ENCODE measurements around the gene RAMP3. TPM values are rescaled to one million over a fixed set of nuclear protein-coding genes. Genes with fewer than 3 reads are reported as not detected.

The RAMP3 gene
- total RNA-seq, 1 donor from 2014 or later = not detected

DNA sequence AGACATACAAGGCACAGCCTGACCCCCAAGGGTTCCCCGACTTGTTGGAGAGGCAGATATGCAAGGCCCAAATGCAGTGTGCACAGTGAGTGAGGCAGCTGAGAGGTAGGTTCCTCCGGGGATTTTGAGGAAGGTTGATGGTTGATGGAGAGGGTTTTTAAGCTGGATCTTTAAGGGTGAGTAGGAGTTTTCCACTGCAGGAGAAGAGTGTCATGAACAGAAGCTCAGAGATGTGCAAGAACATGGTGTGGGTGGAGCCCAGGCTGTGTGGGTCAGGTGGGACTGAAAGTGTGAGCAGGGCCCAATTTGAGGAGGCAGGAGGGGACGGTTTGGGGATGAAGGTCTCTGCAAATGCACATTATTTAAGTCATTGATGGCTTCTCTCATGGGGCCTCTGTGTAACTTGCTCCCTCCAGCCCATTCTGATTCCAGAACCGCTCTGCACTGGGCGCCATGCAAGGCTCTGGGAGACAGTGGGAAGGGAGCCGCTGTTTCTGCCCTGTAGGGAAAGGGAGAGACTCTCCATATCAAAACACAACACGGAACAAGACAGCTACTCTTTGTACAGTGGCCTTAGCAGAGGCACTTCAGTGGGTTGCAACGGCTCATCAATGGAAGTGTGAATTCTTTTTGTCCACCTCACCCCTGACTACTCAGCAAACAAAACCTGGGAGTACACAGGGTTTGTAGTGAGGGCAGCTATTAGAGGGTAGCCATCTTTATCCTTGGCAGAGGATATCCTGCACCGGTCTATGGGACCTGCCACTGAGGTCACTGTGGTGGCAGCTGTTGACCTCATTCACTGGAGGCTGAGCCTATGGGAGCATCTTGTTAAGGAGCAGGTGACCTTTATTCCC is 29.7 kb downstream of the RAMP3 start:
- Mint-ChIP-seq H3K27ac (ENCODE audit: unreplicated experiment) (no peak overlapping the region), H3K4me3 (ENCODE audit: unreplicated experiment) (no peak overlapping the region), H3K36me3 (ENCODE audit: low read depth) (no peaks in the 10 kb centered on the region), H3K27me3 (ENCODE audit: low read depth) (peaks cover 24% of the 10 kb centered on the region), H3K9me3 (ENCODE audit: low read depth) (no peaks in the 10 kb centered on the region), H3K4me1 (ENCODE audit: low read depth) (no peaks in the 10 kb centered on the region)
- TF ChIP-seq CTCF (IDR thresholded peaks at IDR 0.05) = no peak
- no peak for DNase-seq (ENCODE audit: low spot score)

DNA sequence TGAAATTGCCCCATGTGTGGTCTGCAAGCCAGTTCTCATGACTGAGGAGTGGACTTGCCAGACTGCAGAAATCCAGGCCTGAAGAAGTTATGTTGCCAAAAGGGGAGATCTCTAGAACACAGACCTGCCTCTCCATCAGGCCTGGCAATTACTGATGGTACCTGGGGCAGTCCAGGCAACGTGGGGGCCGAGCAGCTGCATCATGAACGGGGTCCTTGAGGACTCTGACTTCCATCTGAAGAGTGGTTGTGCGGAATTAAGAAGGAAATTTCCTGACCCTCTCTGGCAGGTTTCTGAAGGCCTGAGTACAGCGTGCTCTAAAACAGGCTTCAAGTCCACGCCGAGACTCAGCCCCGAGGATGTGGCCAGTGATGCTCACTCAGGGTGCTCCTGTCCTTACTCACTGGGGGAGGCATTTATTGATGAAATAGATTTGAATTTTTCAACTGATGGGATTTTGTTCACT is 30.4 kb downstream of the RAMP3 start:
- H3K4me1 Mint-ChIP-seq (ENCODE audit: low read depth) = no peaks in the 10 kb centered on the region
- H3K36me3 Mint-ChIP-seq (ENCODE audit: low read depth) = no peaks in the 10 kb centered on the region
- H3K27ac Mint-ChIP-seq (ENCODE audit: unreplicated experiment) = no peak overlapping the region
- no peak overlapping the region for H3K4me3 Mint-ChIP-seq (ENCODE audit: unreplicated experiment)
- H3K9me3 Mint-ChIP-seq (ENCODE audit: low read depth) = no peaks in the 10 kb centered on the region
- no peak for TF ChIP-seq CTCF (IDR thresholded peaks at IDR 0.05)
- no peak for DNase-seq (ENCODE audit: low spot score)
- H3K27me3 Mint-ChIP-seq (ENCODE audit: low read depth) = peaks cover 31% of the 10 kb centered on the region

DNA sequence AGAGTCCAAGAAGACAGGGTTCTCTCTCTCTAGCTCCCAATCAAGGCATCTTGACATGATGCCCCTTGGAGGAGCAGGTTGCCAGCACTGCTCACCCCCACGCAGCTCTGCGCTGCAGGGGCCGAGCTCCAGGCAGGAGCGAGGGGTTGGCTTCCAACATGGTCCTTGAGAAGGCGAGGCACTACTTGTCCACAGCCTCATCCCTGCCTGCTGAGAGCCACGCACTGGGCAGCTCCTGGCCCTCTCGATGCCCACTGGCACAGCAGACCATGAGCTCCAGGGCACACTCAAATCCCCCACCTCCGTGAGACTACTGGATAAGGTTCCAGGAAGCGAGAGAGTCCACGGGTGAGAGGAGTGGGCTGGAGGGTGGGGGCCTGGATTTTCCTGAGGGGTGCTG is 31.1 kb downstream of the RAMP3 start:
- no peak for DNase-seq (ENCODE audit: low spot score)
- peaks cover 34% of the 10 kb centered on the region for H3K27me3 Mint-ChIP-seq (ENCODE audit: low read depth)
- no peaks in the 10 kb centered on the region for H3K36me3 Mint-ChIP-seq (ENCODE audit: low read depth)
- H3K4me1 Mint-ChIP-seq (ENCODE audit: low read depth) = no peaks in the 10 kb centered on the region
- no peak overlapping the region for H3K4me3 Mint-ChIP-seq (ENCODE audit: unreplicated experiment)
- no peak for TF ChIP-seq CTCF (IDR thresholded peaks at IDR 0.05)
- no peak overlapping the region for H3K27ac Mint-ChIP-seq (ENCODE audit: unreplicated experiment)
- H3K9me3 Mint-ChIP-seq (ENCODE audit: low read depth) = no peaks in the 10 kb centered on the region

DNA sequence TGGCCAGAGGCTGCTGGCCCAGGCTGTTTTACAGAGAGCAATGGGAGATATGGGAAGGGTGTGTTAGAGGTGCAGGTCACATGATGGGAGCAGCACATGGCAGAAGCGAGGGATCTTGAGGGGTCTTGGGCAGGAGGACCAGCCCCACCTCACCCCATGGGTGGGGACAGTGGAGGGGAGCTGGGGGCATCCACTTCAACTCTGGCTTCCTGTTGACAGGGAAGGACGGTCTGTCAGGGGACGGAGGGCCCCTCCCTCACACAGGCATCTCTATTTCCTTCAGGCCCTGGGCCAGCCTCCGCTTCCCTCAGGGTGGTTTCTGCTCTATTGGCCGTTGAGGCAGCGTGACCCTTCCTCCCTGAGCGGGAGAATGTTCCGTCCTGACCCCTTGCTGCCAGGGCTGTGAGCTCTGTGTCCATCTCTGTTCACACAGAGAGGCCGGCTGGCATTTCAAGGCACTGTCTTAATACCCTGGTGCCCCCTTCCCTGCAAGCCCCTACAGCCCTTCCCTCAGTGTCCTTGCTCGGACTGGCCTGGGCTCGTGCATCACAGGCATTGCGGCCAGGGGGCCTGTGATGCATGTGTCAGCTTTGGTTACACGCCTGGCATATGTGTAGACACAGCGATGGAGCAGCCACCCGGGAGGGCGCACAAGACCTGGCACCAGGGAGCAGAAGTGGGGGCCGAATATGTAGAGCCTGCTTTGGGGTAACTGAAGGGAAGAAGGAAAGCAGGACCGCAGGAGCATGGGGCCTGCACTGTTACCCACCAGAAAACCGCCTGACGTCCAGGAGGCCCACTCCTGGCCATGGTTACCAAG is 31.8 kb downstream of the RAMP3 start:
- Mint-ChIP-seq H3K27me3 (ENCODE audit: low read depth) (peaks cover 35% of the 10 kb centered on the region), H3K36me3 (ENCODE audit: low read depth) (no peaks in the 10 kb centered on the region), H3K4me3 (ENCODE audit: unreplicated experiment) (no peak overlapping the region), H3K4me1 (ENCODE audit: low read depth) (no peaks in the 10 kb centered on the region), H3K27ac (ENCODE audit: unreplicated experiment) (no peak overlapping the region), H3K9me3 (ENCODE audit: low read depth) (no peaks in the 10 kb centered on the region)
- TF ChIP-seq CTCF (IDR thresholded peaks at IDR 0.05) = no peak
- no peak for DNase-seq (ENCODE audit: low spot score)

DNA sequence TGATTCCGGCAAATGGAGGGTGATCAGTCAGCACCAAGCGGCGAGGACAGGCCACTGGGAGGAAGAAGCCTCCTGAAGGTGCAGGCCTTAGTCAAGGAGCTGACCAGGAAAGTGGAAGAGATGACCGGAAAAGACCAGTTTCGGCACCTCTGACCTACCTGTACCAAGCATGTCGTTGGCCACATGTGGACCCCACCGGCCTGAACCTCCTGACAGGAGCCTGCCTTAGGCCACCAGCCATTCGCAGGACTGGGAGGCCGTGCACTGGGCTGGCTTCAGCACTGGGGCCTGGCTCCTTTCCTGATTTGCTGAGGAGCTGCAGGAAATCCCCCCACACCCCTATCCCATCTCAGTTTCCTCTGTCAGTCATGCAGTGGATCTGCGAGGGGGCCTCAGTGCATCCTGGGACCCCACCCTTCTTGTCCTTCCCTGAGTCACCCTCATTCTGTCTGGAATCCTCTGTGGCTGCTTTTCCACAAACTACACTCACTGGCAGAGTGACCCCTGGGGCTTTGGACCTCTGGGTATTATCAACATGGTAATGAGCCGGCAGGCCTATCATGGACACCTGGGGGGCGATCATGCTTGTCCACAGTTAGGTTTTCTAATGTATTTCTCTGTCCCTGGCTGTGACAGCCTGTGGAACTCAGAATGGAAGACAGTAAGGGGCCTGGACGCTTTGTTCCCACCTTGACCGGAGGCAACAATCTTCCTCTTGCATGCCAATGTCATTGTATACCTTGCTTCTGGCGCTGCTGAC is 33.0 kb downstream of the RAMP3 start:
- Mint-ChIP-seq H3K27ac (ENCODE audit: unreplicated experiment) (no peak overlapping the region), H3K4me1 (ENCODE audit: low read depth) (no peaks in the 10 kb centered on the region), H3K36me3 (ENCODE audit: low read depth) (no peaks in the 10 kb centered on the region), H3K4me3 (ENCODE audit: unreplicated experiment) (no peak overlapping the region), H3K27me3 (ENCODE audit: low read depth) (peaks cover 44% of the 10 kb centered on the region), H3K9me3 (ENCODE audit: low read depth) (no peaks in the 10 kb centered on the region)
- TF ChIP-seq CTCF (IDR thresholded peaks at IDR 0.05) = no peak
- DNase-seq (ENCODE audit: low spot score) = no peak

Measured in chondrocyte (in vitro differentiated cells).